ENCODE results near the gene DPF3.

- TF ChIP-seq CTCF (IDR thresholded peaks at IDR 0.05) (no peak), POLR2A (IDR thresholded peaks at IDR 0.05) (no peak)
Measured at GRCh38 chr14:72692696-72693095, 201.2 kb downstream of the DPF3 start.

Data from right lobe of liver (tissue), 4 donors.